Left lung (tissue), 10 donors: Measurements from ENCODE around the gene CST3. TPM values are rescaled to one million over a fixed set of nuclear protein-coding genes. Genes with fewer than 3 reads are reported as not detected.

ENCODE experiments used
- ATAC-seq: fragments of 200-7000 bp; cut with Tn5 transposase; one replicate; pipeline ENCODE4 v1.9.1; 2020; ENCODE audit warnings: moderate library complexity
- DNase-seq, 4 donors: peaks; one replicate each; pipeline ENCODE4 v3.0.0-alpha.2; 2013 to 2020
- H3K27ac ChIP-seq, 2 donors: fragments of 200-600 bp; sonication (generic) in 1 of 2; one replicate each; pipeline versions ENCODE4 v1.5.0 to v1.8.0; 2020 to 2021
- H3K27me3 ChIP-seq, 2 donors: fragments of 200-600 bp; sonication (generic) in 1 of 2; one replicate each; pipeline versions ENCODE4 v1.5.0 to v1.8.0; 2020 to 2021
- H3K36me3 ChIP-seq, 2 donors: fragments of 200-600 bp; sonication (generic) in 1 of 2; one replicate each; pipeline versions ENCODE4 v1.5.0 to v1.8.0; 2020 to 2021
- H3K4me1 ChIP-seq, 2 donors: fragments of 200-600 bp; one replicate each; pipeline ENCODE4 v1.8.0; 2021
- H3K4me3 ChIP-seq, 2 donors: fragments of 200-600 bp; sonication (generic) in 1 of 2; one replicate each; pipeline versions ENCODE4 v1.5.0 to v1.8.0; 2020 to 2021; ENCODE audit warnings: mild to moderate bottlenecking in 1 of 2
- H3K9me3 ChIP-seq, 2 donors: fragments of 200-600 bp; sonication (generic) in 1 of 2; one replicate each; pipeline versions ENCODE4 v1.5.0 to v1.8.0; 2020 to 2021
- intact Hi-C, 2 donors: fragments of 100-400 bp; cut with DNase I; formaldehyde crosslinking; loops; one replicate each; pipeline versions ENCODE4 v1.11.2 to v1.14.2; 2022
- polyA plus RNA-seq, 6 donors: library from polyadenylated mRNA; unstranded; fragments of 120-200 nt; gene quantifications; one replicate each; pipeline ENCODE4 v1.2.1, GENCODE V29; 2013; ENCODE audit not compliant: insufficient read length in 6 of 6
- total RNA-seq, 2 donors: library from RNA; stranded (reverse); fragmentation: NEBNext Ultra II Directional; extraction: Animal tissue kit (Norgen Biotek cat#: 25700); gene quantifications; one replicate each; pipeline ENCODE4 v1.2.1, GENCODE V29; 2021
- TF ChIP-seq, protein P1 (sequence below), 2 donors: fragments of 200-600 bp; sonication (generic) in 1 of 2; IDR thresholded peaks; one replicate each; pipeline versions ENCODE4 v1.5.0 to v1.8.0; 2021; ENCODE audit warnings: antibody characterized with exemption in 2 of 2
- donor health status: DM: no; HTN: yes; CAD: no.
- donor health status: DM: no; HTN: no; CAD: no.

CST3 gene
- total and polyA plus RNA-seq, 8 donors = 145 to 714 (median 163) TPM

DNA sequence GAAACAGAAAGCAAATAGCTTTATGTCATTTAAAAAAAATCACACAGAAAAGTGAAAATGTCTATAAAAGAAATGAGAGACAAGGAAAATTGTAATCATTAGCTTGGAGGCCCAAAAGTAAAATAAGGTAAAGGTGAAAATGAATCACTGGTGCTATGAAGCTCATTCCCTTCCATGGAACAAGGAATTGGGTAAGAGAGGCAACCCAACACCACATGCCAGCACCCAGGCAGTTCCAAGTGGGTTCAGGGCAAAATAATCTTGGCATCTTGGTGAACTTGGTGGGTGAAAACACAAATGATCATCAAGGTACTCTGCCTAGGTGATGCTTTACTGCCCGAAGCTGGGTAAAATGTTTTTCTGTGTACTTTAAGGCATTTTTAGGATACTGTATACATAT, 34.4 kb upstream of the CST3 start:
- TF ChIP-seq, protein P1, sequence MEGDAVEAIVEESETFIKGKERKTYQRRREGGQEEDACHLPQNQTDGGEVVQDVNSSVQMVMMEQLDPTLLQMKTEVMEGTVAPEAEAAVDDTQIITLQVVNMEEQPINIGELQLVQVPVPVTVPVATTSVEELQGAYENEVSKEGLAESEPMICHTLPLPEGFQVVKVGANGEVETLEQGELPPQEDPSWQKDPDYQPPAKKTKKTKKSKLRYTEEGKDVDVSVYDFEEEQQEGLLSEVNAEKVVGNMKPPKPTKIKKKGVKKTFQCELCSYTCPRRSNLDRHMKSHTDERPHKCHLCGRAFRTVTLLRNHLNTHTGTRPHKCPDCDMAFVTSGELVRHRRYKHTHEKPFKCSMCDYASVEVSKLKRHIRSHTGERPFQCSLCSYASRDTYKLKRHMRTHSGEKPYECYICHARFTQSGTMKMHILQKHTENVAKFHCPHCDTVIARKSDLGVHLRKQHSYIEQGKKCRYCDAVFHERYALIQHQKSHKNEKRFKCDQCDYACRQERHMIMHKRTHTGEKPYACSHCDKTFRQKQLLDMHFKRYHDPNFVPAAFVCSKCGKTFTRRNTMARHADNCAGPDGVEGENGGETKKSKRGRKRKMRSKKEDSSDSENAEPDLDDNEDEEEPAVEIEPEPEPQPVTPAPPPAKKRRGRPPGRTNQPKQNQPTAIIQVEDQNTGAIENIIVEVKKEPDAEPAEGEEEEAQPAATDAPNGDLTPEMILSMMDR (IDR thresholded peaks at IDR 0.05) = no peak
- H3K27me3 ChIP-seq = peaks cover 0 to 7% of the 10 kb centered on the region in 2 donors
- H3K9me3 ChIP-seq = no peaks in the 10 kb centered on the region
- H3K4me3 ChIP-seq = no peak overlapping the region
- ATAC-seq = no peak
- DNase-seq = no peak
- intact Hi-C loops = no loop called here
- H3K27ac ChIP-seq = no peak overlapping the region
- H3K4me1 ChIP-seq = no peaks in the 10 kb centered on the region
- no peaks in the 10 kb centered on the region for H3K36me3 ChIP-seq

GRCh38 chr20:23671479-23671878, 33.7 kb upstream of the CST3 start:
- intact Hi-C loops = no loop called here
- Histone ChIP-seq H3K27ac (no peak overlapping the region), H3K9me3 (no peaks in the 10 kb centered on the region), H3K27me3 (peaks cover 0 to 7% of the 10 kb centered on the region in 2 donors), H3K4me3 (no peak overlapping the region), H3K4me1 (no peaks in the 10 kb centered on the region), H3K36me3 (no peaks in the 10 kb centered on the region)
- TF ChIP-seq, protein P1 (IDR thresholded peaks at IDR 0.05) = no peak
- ATAC-seq = no peak
- DNase-seq = no peak

GRCh38 chr20:23670361-23670760, 32.6 kb upstream of the CST3 start:
- Histone ChIP-seq H3K36me3 (no peaks in the 10 kb centered on the region), H3K27ac (no peak overlapping the region), H3K4me1 (no peaks in the 10 kb centered on the region), H3K27me3 (peaks cover 0 to 7% of the 10 kb centered on the region in 2 donors), H3K4me3 (no peak overlapping the region), H3K9me3 (no peaks in the 10 kb centered on the region)
- ATAC-seq (no peak), DNase-seq (no peak)
- intact Hi-C loops = no loop called here
- TF ChIP-seq, protein P1 (IDR thresholded peaks at IDR 0.05) = no peak

DNA sequence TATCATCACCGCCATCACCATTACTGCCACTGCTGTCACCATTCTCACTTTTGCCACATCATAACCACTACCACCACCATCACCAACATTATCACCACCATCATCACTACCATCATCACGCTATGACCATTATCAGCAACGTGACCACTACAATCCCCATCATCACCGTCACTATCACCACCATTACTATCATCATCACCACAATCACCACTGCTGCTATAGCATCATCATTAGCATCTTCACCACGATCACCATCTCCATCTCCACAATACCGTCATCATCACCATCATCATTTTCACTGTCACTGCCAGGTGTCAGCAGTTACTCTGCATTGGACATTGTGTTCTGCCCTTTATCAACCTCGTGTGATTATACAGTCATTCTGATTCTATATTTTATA, 32.1 kb upstream of the CST3 start:
- no peak for ATAC-seq
- H3K4me3 ChIP-seq = no peak overlapping the region

DNA sequence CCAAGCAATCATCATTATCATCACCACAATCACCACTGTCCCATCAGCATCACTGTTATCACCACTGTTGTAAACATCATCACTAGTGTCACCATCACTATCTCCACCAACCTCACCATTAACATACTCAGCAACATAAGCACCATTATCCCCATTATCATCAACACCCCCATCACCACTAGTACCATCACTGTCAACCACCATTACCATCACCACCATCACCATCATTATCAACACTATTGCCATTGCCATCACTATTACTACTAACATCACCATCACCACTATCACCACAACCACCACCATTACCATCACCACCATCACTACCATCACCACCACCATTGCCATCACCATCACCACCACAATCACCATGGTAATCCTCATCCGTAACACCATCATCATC, 31.6 kb upstream of the CST3 start:
- Histone ChIP-seq H3K27ac (no peak overlapping the region), H3K27me3 (peaks cover 0 to 7% of the 10 kb centered on the region in 2 donors)
- intact Hi-C loops = no loop called here

More for the DNA sequence above, 32.1 kb upstream of the CST3 start:
- TF ChIP-seq, protein P1 (IDR thresholded peaks at IDR 0.05) = no peak
- no peak overlapping the region for H3K27ac ChIP-seq
- intact Hi-C loops = no loop called here
- H3K9me3 ChIP-seq = no peaks in the 10 kb centered on the region
- no peaks in the 10 kb centered on the region for H3K36me3 ChIP-seq
- H3K27me3 ChIP-seq = peaks cover 0 to 7% of the 10 kb centered on the region in 2 donors
- no peaks in the 10 kb centered on the region for H3K4me1 ChIP-seq
- DNase-seq = no peak

More for the DNA sequence above, 31.6 kb upstream of the CST3 start:
- no peak for ATAC-seq
- DNase-seq = no peak
- no peaks in the 10 kb centered on the region for H3K9me3 ChIP-seq
- no peaks in the 10 kb centered on the region for H3K4me1 ChIP-seq
- no peaks in the 10 kb centered on the region for H3K36me3 ChIP-seq
- TF ChIP-seq, protein P1 (IDR thresholded peaks at IDR 0.05) = no peak
- H3K4me3 ChIP-seq = no peak overlapping the region
